Measurements from ENCODE around the gene NDST4.

The NDST4 gene

DNA sequence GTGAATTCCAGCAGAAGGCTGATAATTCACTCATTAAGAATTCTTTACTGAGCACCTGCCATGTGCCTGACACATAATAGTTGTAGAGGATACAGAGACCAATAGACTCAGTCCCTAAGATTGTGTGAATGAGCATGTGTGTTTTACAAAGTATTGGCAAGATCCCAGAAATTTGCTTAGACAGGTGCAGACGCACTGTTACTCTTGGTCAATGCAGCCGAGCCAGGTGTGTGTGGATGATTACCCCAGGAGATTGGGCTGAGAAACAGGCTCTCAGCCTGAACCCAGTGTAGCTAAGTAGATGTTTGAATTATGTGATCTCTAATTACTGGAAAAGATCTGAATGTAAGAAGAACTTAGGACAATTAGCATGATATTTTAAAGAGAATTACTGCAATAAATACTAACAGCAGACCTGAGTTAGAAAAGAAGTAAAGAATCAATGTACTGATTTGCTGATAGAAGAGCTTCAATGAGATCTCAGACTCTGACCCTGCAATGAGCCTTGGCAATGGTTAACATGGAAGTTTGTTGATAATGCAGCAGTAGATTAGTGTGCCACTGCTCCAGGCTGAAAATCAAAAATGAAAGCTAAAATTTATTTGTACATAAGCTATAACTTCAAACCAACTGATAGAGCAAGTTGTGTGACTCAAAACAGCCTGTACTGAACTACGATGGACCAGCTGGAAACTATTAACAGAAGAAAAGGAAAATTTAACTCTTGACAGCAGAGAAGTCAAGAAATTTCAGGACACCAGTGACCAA, 32.2 kb upstream of the NDST4 start:
- no peaks in the 10 kb centered on the region for H3K9me2 ChIP-seq (replicated peaks; ENCODE audit: control insufficient read depth, low read length)
- no peaks in the 10 kb centered on the region for H3K36me3 ChIP-seq (ENCODE audit: control insufficient read depth, low read length)
- no peaks in the 10 kb centered on the region for H3K27me3 ChIP-seq (ENCODE audit: control insufficient read depth, low read length)
- H3K4me2 ChIP-seq (ENCODE audit: low read length), result no peak overlapping the region
- no peak overlapping the region for H3K27ac ChIP-seq (ENCODE audit: low read depth, low read length)
- H4K20me1 ChIP-seq (ENCODE audit: control insufficient read depth, insufficient read depth, low read depth, low read length), result no peaks in the 10 kb centered on the region
- no peak for TF ChIP-seq EZH2phosphoT487 (IDR thresholded peaks at IDR 0.05; ENCODE audit: borderline replicate concordance, low read length)
- TF ChIP-seq, protein P1, sequence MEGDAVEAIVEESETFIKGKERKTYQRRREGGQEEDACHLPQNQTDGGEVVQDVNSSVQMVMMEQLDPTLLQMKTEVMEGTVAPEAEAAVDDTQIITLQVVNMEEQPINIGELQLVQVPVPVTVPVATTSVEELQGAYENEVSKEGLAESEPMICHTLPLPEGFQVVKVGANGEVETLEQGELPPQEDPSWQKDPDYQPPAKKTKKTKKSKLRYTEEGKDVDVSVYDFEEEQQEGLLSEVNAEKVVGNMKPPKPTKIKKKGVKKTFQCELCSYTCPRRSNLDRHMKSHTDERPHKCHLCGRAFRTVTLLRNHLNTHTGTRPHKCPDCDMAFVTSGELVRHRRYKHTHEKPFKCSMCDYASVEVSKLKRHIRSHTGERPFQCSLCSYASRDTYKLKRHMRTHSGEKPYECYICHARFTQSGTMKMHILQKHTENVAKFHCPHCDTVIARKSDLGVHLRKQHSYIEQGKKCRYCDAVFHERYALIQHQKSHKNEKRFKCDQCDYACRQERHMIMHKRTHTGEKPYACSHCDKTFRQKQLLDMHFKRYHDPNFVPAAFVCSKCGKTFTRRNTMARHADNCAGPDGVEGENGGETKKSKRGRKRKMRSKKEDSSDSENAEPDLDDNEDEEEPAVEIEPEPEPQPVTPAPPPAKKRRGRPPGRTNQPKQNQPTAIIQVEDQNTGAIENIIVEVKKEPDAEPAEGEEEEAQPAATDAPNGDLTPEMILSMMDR (IDR thresholded peaks at IDR 0.05; ENCODE audit: low read depth, low read length, poor library complexity, severe bottlenecking), result no peak
- no peaks in the 10 kb centered on the region for H3K9me3 ChIP-seq (ENCODE audit: control insufficient read depth, insufficient read depth, low read length)
- H3K4me3 ChIP-seq (ENCODE audit: low read length), result no peak overlapping the region
- no peaks in the 10 kb centered on the region for H3F3A ChIP-seq (ENCODE audit: control insufficient read depth, insufficient read depth)
- H3K79me2 ChIP-seq (ENCODE audit: control insufficient read depth, low read length), result no peaks in the 10 kb centered on the region
- H3K4me1 ChIP-seq (ENCODE audit: control insufficient read depth, low read length), result no peaks in the 10 kb centered on the region

DNA sequence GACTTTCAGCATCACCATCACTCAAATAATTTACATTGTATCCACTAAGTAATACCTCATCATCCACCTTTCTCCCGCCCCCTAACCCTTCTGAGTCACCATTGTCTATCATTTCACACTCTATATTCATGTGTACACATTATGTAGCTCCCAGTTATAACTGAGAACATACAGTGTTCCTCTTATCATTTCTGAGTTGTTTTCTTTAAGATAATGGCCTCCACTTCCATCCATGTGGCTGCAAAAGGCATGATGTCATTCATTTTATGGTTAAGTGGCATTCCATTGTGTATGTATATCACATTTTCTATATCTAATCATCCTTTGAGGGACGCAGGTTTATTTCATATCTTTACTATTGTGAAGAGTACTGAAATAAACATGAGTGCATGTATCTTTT, 14.6 kb upstream of the NDST4 start:
- no peaks in the 10 kb centered on the region for H3K4me1 ChIP-seq (ENCODE audit: control insufficient read depth, low read length)
- H3K4me3 ChIP-seq (ENCODE audit: low read length), result no peak overlapping the region
- no peaks in the 10 kb centered on the region for H3F3A ChIP-seq (ENCODE audit: control insufficient read depth, insufficient read depth)
- no peaks in the 10 kb centered on the region for H4K20me1 ChIP-seq (ENCODE audit: control insufficient read depth, insufficient read depth, low read depth, low read length)
- no peaks in the 10 kb centered on the region for H3K9me3 ChIP-seq (ENCODE audit: control insufficient read depth, insufficient read depth, low read length)
- no peak for TF ChIP-seq EZH2phosphoT487 (IDR thresholded peaks at IDR 0.05; ENCODE audit: borderline replicate concordance, low read length)
- TF ChIP-seq, protein P1 (IDR thresholded peaks at IDR 0.05; ENCODE audit: low read depth, low read length, poor library complexity, severe bottlenecking), result no peak
- no peaks in the 10 kb centered on the region for H3K36me3 ChIP-seq (ENCODE audit: control insufficient read depth, low read length)
- H3K27me3 ChIP-seq (ENCODE audit: control insufficient read depth, low read length), result no peaks in the 10 kb centered on the region
- H3K9me2 ChIP-seq (replicated peaks; ENCODE audit: control insufficient read depth, low read length), result no peaks in the 10 kb centered on the region
- H3K79me2 ChIP-seq (ENCODE audit: control insufficient read depth, low read length), result no peaks in the 10 kb centered on the region
- H3K27ac ChIP-seq (ENCODE audit: low read depth, low read length), result no peak overlapping the region
- H3K4me2 ChIP-seq (ENCODE audit: low read length), result no peak overlapping the region

DNA sequence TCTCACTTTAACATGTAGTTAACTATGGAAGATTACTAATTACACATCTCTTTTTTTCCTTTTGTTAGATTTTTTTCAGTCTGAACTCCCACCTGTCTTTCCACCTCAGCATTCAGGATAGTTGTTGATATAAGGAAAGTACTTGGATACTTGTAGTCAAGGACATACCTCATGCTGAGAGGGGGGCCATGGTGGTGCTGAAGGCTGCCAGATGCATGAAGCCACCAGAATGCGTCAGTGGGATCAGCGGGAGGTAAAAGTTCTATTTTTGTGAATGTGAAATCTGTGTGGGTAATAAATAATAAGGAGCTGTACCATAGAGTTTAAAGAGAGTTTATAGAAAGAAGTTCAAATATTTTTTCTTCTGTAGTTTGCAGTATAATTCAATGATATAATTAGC, 13.1 kb upstream of the NDST4 start:
- Histone ChIP-seq H3K4me3 (ENCODE audit: low read length) (no peak overlapping the region), H3K27ac (ENCODE audit: low read depth, low read length) (no peak overlapping the region), H3K4me2 (ENCODE audit: low read length) (no peak overlapping the region), H3K9me2 (replicated peaks; ENCODE audit: control insufficient read depth, low read length) (no peaks in the 10 kb centered on the region), H3K79me2 (ENCODE audit: control insufficient read depth, low read length) (no peaks in the 10 kb centered on the region), H3K27me3 (ENCODE audit: control insufficient read depth, low read length) (no peaks in the 10 kb centered on the region), H3F3A (ENCODE audit: control insufficient read depth, insufficient read depth) (no peaks in the 10 kb centered on the region), H4K20me1 (ENCODE audit: control insufficient read depth, insufficient read depth, low read depth, low read length) (no peaks in the 10 kb centered on the region), H3K9me3 (ENCODE audit: control insufficient read depth, insufficient read depth, low read length) (no peaks in the 10 kb centered on the region), H3K36me3 (ENCODE audit: control insufficient read depth, low read length) (no peaks in the 10 kb centered on the region), H3K4me1 (ENCODE audit: control insufficient read depth, low read length) (no peaks in the 10 kb centered on the region)
- TF ChIP-seq, protein P1 (IDR thresholded peaks at IDR 0.05; ENCODE audit: low read depth, low read length, poor library complexity, severe bottlenecking), result no peak
- no peak for TF ChIP-seq EZH2phosphoT487 (IDR thresholded peaks at IDR 0.05; ENCODE audit: borderline replicate concordance, low read length)

All from DOHH2 (cell line).